Measurements from ENCODE around the gene P4HA2.
A peak's percentile ranks its signal among the peaks of the same experiment; 100 is the strongest.
"Not testable (repeated sequence)": the region's sequence is repeated elsewhere in the genome, so short reads cannot be mapped to it uniquely, and the experiment has no call there.

P4HA2 gene

GRCh38 chr5:132199116-132199680 is 28.5 kb downstream of the P4HA2 start:
- no peak for DNase-seq (ENCODE audit: low spot score)

- DNase-seq (ENCODE audit: low spot score), result no peak
Observed at GRCh38 chr5:132198571-132198970, 29.1 kb downstream of the P4HA2 start.

GRCh38 chr5:132195727-132196126 is 31.9 kb downstream of the P4HA2 start:
- no peak for DNase-seq (ENCODE audit: low spot score)

- no peak for DNase-seq (ENCODE audit: low spot score)
Observed at GRCh38 chr5:132193165-132193694, 34.4 kb downstream of the P4HA2 start.

- peak; percentile 87 for DNase-seq (ENCODE audit: low spot score)
Observed at GRCh38 chr5:132190161-132190817, 37.4 kb downstream of the P4HA2 start.

- DNase-seq (ENCODE audit: low spot score), result no peak
Observed at GRCh38 chr5:132184588-132184987, 43.1 kb downstream of the P4HA2 start.

GRCh38 chr5:132183723-132184122 is 43.9 kb downstream of the P4HA2 start:
- no peak for DNase-seq (ENCODE audit: low spot score)

- DNase-seq (ENCODE audit: low spot score), result no peak
Observed at GRCh38 chr5:132182359-132183040, 45.2 kb downstream of the P4HA2 start.

- DNase-seq (ENCODE audit: low spot score), result no peak
Observed at GRCh38 chr5:132181011-132181629, 46.5 kb downstream of the P4HA2 start.

- DNase-seq (ENCODE audit: low spot score), result peak; percentile 61
Observed at GRCh38 chr5:132180134-132180745, 47.4 kb downstream of the P4HA2 start.

GRCh38 chr5:132179405-132179804 is 48.2 kb downstream of the P4HA2 start:
- DNase-seq (ENCODE audit: low spot score), result no peak

GRCh38 chr5:132177691-132178149 is 49.9 kb downstream of the P4HA2 start:
- DNase-seq (ENCODE audit: low spot score), result no peak

GRCh38 chr5:132176987-132177386 is 50.7 kb downstream of the P4HA2 start:
- DNase-seq (ENCODE audit: low spot score), result peak; percentile 17

- DNase-seq (ENCODE audit: low spot score), result no peak
Observed at GRCh38 chr5:132176521-132176945, 51.1 kb downstream of the P4HA2 start.

- no peak for DNase-seq (ENCODE audit: low spot score)
Observed at GRCh38 chr5:132162945-132163344, 64.7 kb downstream of the P4HA2 start.

GRCh38 chr5:132161574-132162326 is 65.9 kb downstream of the P4HA2 start:
- not testable (repeated sequence) for DNase-seq (ENCODE audit: low spot score)

GRCh38 chr5:132156413-132156812 is 71.2 kb downstream of the P4HA2 start:
- no peak for DNase-seq (ENCODE audit: low spot score)

GRCh38 chr5:132150565-132150964 is 77.1 kb downstream of the P4HA2 start:
- no peak for DNase-seq (ENCODE audit: low spot score)

- DNase-seq (ENCODE audit: low spot score), result no peak
Observed at GRCh38 chr5:132147663-132148062, 80.0 kb downstream of the P4HA2 start.

GRCh38 chr5:132145326-132145725 is 82.3 kb downstream of the P4HA2 start:
- not testable (repeated sequence) for DNase-seq (ENCODE audit: low spot score)

GRCh38 chr5:132143148-132143547 is 84.5 kb downstream of the P4HA2 start:
- DNase-seq (ENCODE audit: low spot score), result no peak
